Keratinocyte (primary cell): ENCODE data around the gene IFI27. TPM values are rescaled to one million over a fixed set of nuclear protein-coding genes. Genes with fewer than 3 reads are reported as not detected.

Source experiments
- DNase-seq: peaks from one replicate; pipeline ENCODE4 v3.0.0-alpha.2; 2011; ENCODE audit warnings: low read depth, missing footprints, low spot score
- FAIRE-seq: peaks from 2 replicates; lab custom pipeline; 2011; peaks lifted over from hg19 to GRCh38; lab: Jason Lieb, UNC
- H2AFZ ChIP-seq: 2 replicates; pipeline ENCODE4 v1.6.0; 2012; ENCODE audit warnings: low read length, control low read depth, inconsistent platforms; ENCODE audit not compliant: control insufficient read depth
- H3K27ac ChIP-seq: 2 replicates; pipeline ENCODE4 v1.5.1; 2011; ENCODE audit warnings: low read length; ENCODE audit not compliant: control insufficient read depth, insufficient read depth
- H3K27me3 ChIP-seq: 3 replicates; pipeline ENCODE4 v1.6.0; 2011; ENCODE audit warnings: low read length; ENCODE audit not compliant: control insufficient read depth, insufficient read depth; ENCODE audit errors: extremely low read depth
- H3K36me3 ChIP-seq, 2 experiments: 2 replicates in 1 of 2; 3 replicates in 1 of 2; pipeline ENCODE4 v1.5.1; 2011; ENCODE audit warnings: low read length in 2 of 2, mild to moderate bottlenecking in 1 of 2; ENCODE audit not compliant: control insufficient read depth in 2 of 2, insufficient read depth in 2 of 2; ENCODE audit errors: extremely low read depth in 1 of 2
- H3K4me1 ChIP-seq: 3 replicates; pipeline ENCODE4 v1.5.1; 2011; ENCODE audit warnings: low read length; ENCODE audit not compliant: control insufficient read depth, insufficient read depth; ENCODE audit errors: extremely low read depth
- H3K4me2 ChIP-seq: 3 replicates; pipeline ENCODE4 v1.6.0; 2011; ENCODE audit warnings: low read depth, low read length; ENCODE audit not compliant: control insufficient read depth, insufficient read depth; ENCODE audit errors: extremely low read depth
- H3K4me3 ChIP-seq, 3 experiments: fragments of 200-600 bp in 1 of 3; sonication (generic) in 1 of 3; 2 replicates in 2 of 3; 3 replicates in 1 of 3; pipeline ENCODE4 v1.5.1; 2011 to 2016; ENCODE audit warnings: low read length in 3 of 3, mild to moderate bottlenecking in 3 of 3, control low read depth in 2 of 3, inconsistent platforms in 1 of 3, low read depth in 1 of 3, mixed read lengths in 1 of 3, mixed run types in 1 of 3, moderate library complexity in 1 of 3; ENCODE audit not compliant: control insufficient read depth in 2 of 3, insufficient read depth in 2 of 3; ENCODE audit errors: extremely low read depth in 1 of 3
- H3K79me2 ChIP-seq: 2 replicates; pipeline ENCODE4 v1.6.0; 2012; ENCODE audit warnings: low read length; ENCODE audit not compliant: control insufficient read depth, insufficient read depth
- H3K9ac ChIP-seq: 3 replicates; pipeline ENCODE4 v1.6.0; 2011; ENCODE audit warnings: low read length; ENCODE audit not compliant: control insufficient read depth, insufficient read depth; ENCODE audit errors: extremely low read depth
- H3K9me1 ChIP-seq: 3 replicates; pipeline ENCODE4 v1.6.0; 2011; ENCODE audit warnings: low read length; ENCODE audit not compliant: control insufficient read depth, insufficient read depth; ENCODE audit errors: extremely low read depth
- H3K9me3 ChIP-seq: 2 replicates; pipeline ENCODE4 v1.5.1; 2012; ENCODE audit warnings: low read depth, low read length; ENCODE audit not compliant: control insufficient read depth
- H4K20me1 ChIP-seq: 3 replicates; pipeline ENCODE4 v1.6.0; 2011; ENCODE audit warnings: low read length; ENCODE audit not compliant: control insufficient read depth, insufficient read depth; ENCODE audit errors: extremely low read depth
- EZH2 ChIP-seq: IDR thresholded peaks from one replicate; pipeline ENCODE4 v1.6.1; 2012; ENCODE audit warnings: inconsistent platforms, mild to moderate bottlenecking, low read length, moderate library complexity
- dilution Hi-C: fragments of 300-500 bp; cut with MboI; formaldehyde crosslinking; loops from one replicate; pipeline ENCODE4 v1.7.0; 2020; ENCODE audit warnings: low sequenced_read_pairs; ENCODE audit not compliant: extremely low pct_ligation_motif_present
- polyA plus RNA-seq, 5 experiments: library from polyadenylated mRNA; depleted of rRNA in 3 of 5; stranded (reverse) in 3 of 5; stranded (forward) in 1 of 5; unstranded in 1 of 5; fragments of >200 nt; gene quantifications; 1 replicate in 1 of 5; 2 replicates in 3 of 5; 3 replicates in 1 of 5; pipeline versions ENCODE4 v1.2.1 to v1.2.3, GENCODE V29; 2011 to 2012; ENCODE audit warnings: missing spikeins in 2 of 5, low read depth in 1 of 5, low replicate concordance in 1 of 5
- TF ChIP-seq, protein P1 (sequence below), 3 experiments: IDR thresholded peaks in 1 of 3; conservative IDR thresholded peaks in 1 of 3; optimal IDR thresholded peaks in 1 of 3; 2 replicates in 2 of 3; 3 replicates in 1 of 3; pipeline versions ENCODE3 to v1.5.1; 2011; ENCODE audit warnings: low read length in 3 of 3, mild to moderate bottlenecking in 3 of 3, moderate library complexity in 2 of 3, control low read depth in 1 of 3, inconsistent platforms in 1 of 3; ENCODE audit not compliant: insufficient read depth in 2 of 3; ENCODE audit errors: extremely low read depth in 1 of 3

Gene IFI27
- polyA plus RNA-seq, 1 donor (not counting 4 experiments of a cell fraction or from before 2014, with no cell fraction given) = 1,132 TPM

DNA sequence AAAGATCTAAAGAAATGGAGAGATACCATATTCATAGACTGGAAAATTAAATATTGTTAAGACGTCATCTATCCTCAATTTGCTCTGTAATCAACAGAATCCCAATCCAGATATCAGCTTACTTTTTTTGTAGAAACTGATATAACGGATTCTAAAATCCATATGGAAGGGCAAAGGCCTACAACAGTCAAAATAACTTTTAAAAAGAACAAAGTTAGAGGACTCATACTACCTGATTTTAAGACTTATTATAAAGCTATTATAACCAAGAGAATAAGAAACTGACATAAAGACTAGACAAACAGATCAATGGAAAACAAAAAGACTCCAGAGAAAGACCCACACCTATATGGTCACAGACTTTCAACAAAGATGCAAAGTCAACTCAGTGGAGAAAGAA is 35.5 kb upstream of the IFI27 start:
- H3K9ac ChIP-seq = no peak overlapping the region
- H3K27me3 ChIP-seq = no peaks in the 10 kb centered on the region
- H3K27ac ChIP-seq = no peak overlapping the region
- H3K4me3 ChIP-seq = peak overlapping the region in 1 of 3 experiments; percentile 5
- dilution Hi-C loops = no loop called here
- DNase-seq (no peak), FAIRE-seq (no peak)
- peaks cover 96% of the 10 kb centered on the region for H3K79me2 ChIP-seq
- H3K36me3 ChIP-seq = peaks cover 8 to 16% of the 10 kb centered on the region in 2 experiments
- peaks cover 24% of the 10 kb centered on the region for H3K4me1 ChIP-seq
- H3K4me2 ChIP-seq = no peak overlapping the region
- peaks cover 5% of the 10 kb centered on the region for H4K20me1 ChIP-seq
- H2AFZ ChIP-seq = no peak overlapping the region
- peaks cover 4% of the 10 kb centered on the region for H3K9me3 ChIP-seq
- no peaks in the 10 kb centered on the region for H3K9me1 ChIP-seq
- TF ChIP-seq EZH2 = no peak
- TF ChIP-seq, protein P1, sequence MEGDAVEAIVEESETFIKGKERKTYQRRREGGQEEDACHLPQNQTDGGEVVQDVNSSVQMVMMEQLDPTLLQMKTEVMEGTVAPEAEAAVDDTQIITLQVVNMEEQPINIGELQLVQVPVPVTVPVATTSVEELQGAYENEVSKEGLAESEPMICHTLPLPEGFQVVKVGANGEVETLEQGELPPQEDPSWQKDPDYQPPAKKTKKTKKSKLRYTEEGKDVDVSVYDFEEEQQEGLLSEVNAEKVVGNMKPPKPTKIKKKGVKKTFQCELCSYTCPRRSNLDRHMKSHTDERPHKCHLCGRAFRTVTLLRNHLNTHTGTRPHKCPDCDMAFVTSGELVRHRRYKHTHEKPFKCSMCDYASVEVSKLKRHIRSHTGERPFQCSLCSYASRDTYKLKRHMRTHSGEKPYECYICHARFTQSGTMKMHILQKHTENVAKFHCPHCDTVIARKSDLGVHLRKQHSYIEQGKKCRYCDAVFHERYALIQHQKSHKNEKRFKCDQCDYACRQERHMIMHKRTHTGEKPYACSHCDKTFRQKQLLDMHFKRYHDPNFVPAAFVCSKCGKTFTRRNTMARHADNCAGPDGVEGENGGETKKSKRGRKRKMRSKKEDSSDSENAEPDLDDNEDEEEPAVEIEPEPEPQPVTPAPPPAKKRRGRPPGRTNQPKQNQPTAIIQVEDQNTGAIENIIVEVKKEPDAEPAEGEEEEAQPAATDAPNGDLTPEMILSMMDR (optimal IDR thresholded peaks at IDR 0.05 in 1 of 3, IDR thresholded peaks at IDR 0.05 in 1 of 3, conservative IDR thresholded peaks at IDR 0.05 in 1 of 3; ENCODE audit: extremely low read depth in 1 of 3, insufficient read depth in 2 of 3, low read length in 3 of 3) = no peak

DNA sequence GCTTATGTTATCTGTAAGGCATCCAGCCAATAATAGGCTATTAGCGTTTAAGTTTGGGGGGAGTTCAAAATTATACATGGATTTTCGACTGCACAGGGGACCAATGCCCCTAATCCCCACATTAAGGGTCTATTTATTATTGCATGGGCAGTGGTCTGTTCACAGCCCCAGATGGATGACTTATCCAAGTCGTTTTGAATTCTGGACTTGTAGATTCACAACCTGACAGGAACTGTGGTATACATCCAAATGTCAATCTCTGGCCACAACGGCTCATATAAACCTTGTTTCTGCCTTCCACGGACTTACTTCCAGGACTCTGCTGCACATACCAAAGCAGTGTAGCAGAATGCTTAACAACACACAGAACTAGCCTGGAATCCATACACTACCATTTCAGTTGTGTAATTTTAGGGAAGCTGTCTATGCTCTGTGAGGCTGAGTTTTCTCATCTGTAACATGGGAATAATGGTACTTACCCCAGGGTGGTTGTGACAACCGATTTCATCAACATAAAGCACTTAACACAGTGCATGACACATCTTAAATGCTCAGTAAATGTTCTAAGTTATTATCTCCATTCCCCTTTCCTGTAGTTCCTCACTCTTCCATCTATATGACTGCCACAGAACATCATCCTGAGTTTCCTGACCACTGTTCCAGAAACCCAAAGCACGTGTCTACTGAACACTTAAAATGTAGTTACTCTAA is 33.3 kb upstream of the IFI27 start:
- Histone ChIP-seq H3K36me3 (peaks cover 8 to 16% of the 10 kb centered on the region in 2 experiments), H2AFZ (no peak overlapping the region), H3K27me3 (no peaks in the 10 kb centered on the region), H3K4me1 (peaks cover 30% of the 10 kb centered on the region), H3K4me3 (peak overlapping the region in 1 of 3 experiments; percentile 15), H3K9me1 (no peaks in the 10 kb centered on the region), H3K9ac (no peak overlapping the region), H3K4me2 (peak overlapping the region; percentile 41), H4K20me1 (peaks cover 5% of the 10 kb centered on the region), H3K79me2 (peaks cover 88% of the 10 kb centered on the region), H3K9me3 (peaks cover 3% of the 10 kb centered on the region), H3K27ac (no peak overlapping the region)
- no peak for DNase-seq
- no peak for FAIRE-seq
- TF ChIP-seq, protein P1 (optimal IDR thresholded peaks at IDR 0.05 in 1 of 3, IDR thresholded peaks at IDR 0.05 in 1 of 3, conservative IDR thresholded peaks at IDR 0.05 in 1 of 3; ENCODE audit: extremely low read depth in 1 of 3, insufficient read depth in 2 of 3, low read length in 3 of 3) = no peak
- no peak for TF ChIP-seq EZH2
- dilution Hi-C loops = no loop called here
